OCI-LY7 (cell line): ENCODE measurements around the gene OXCT2.

Experiments
- CTCF ChIP-seq: fragments of 200-600 bp; sonication (generic); conservative IDR thresholded peaks from 2 replicates; pipeline ENCODE4 v1.5.1; 2014; ENCODE audit warnings: mild to moderate bottlenecking, antibody characterized with exemption, low read length, moderate library complexity, mixed read lengths
- EZH2phosphoT487 ChIP-seq: fragments of 200-600 bp; sonication (generic); IDR thresholded peaks from 2 replicates; pipeline ENCODE4 v1.6.1; 2018; ENCODE audit warnings: low read depth, borderline replicate concordance, mild to moderate bottlenecking, mixed run types, antibody characterized with exemption, low read length, moderate library complexity, mixed read lengths

GRCh38 chr1:39754026-39754570 lies 17.1 kb downstream of the OXCT2 start:
- no peak for TF ChIP-seq CTCF
- TF ChIP-seq EZH2phosphoT487 = no peak
